ENCODE measurements around the gene TUBGCP6. TPM values are rescaled to one million over a fixed set of nuclear protein-coding genes. Genes with fewer than 3 reads are reported as not detected.
A peak's percentile ranks its signal among the peaks of the same experiment; 100 is the strongest.

TUBGCP6 gene
- total and polyA plus RNA-seq, 2 donors (not counting 3 experiments of a cell fraction or from before 2014, with no cell fraction given): 33.1 to 45.3 TPM

- H3K9me3 ChIP-seq (replicated peaks; ENCODE audit: control insufficient read depth, insufficient read depth, low read length): no peaks in the 10 kb centered on the region
- H3K4me2 ChIP-seq (ENCODE audit: insufficient read depth, low read length): peak overlapping the region; percentile 94
- peak overlapping the region; percentile 58 to 85 (median 73) for H3K4me3 ChIP-seq (replicated peaks in 1 of 3; ENCODE audit: insufficient read depth in 1 of 3, low read depth in 1 of 3, low read length in 3 of 3)
- H4K20me1 ChIP-seq (replicated peaks; ENCODE audit: control insufficient read depth, extremely low read depth, insufficient read depth, low read length): no peaks in the 10 kb centered on the region
- no peak for FAIRE-seq
- H3K9ac ChIP-seq (replicated peaks; ENCODE audit: extremely low read depth, insufficient read depth, low read length): peak overlapping the region; percentile 67
- intact Hi-C loops (cut with micrococcal nuclease): loop anchor here (2.0 to 10.0 kb wide), 3 partner anchors 15 to 227 kb away; no protein-coding TSS in a partner anchor
- DNase-seq (ENCODE audit: low read depth, low spot score): no peak
- POLR2A ChIA-PET: no interaction called here
- H3K4me1 ChIP-seq (ENCODE audit: control insufficient read depth, extremely low read depth, insufficient read depth, low read length): peaks cover 20% of the 10 kb centered on the region
- dilution Hi-C loops (cut with MboI; ENCODE audit: extremely low pct_ligation_motif_present, low sequenced_read_pairs): no loop called here
- BruUV-seq (replicated peaks): no TSS peak
- TF ChIP-seq MYC (IDR thresholded peaks at IDR 0.05; ENCODE audit: low read depth, low read length) (no peak), POLR2A (IDR thresholded peaks at IDR 0.05; ENCODE audit: low read depth, low read length) (no peak), GATA2 (IDR thresholded peaks at IDR 0.05; ENCODE audit: insufficient read depth, insufficient read length, low read depth, low read length) (no peak), FOS (IDR thresholded peaks at IDR 0.05; ENCODE audit: borderline replicate concordance, insufficient read depth, low read length) (no peak), CTCF (IDR thresholded peaks at IDR 0.05; ENCODE audit: extremely low read depth in 1 of 2, insufficient read depth in 1 of 2, low read depth in 1 of 2, low read length in 2 of 2) (no peak), POLR2AphosphoS5 (IDR thresholded peaks at IDR 0.05; ENCODE audit: insufficient read depth, low read depth, low read length) (no peak), EZH2 (IDR thresholded peaks at IDR 0.05; ENCODE audit: borderline replicate concordance, low read depth, low read length, severe bottlenecking) (no peak), MAX (IDR thresholded peaks at IDR 0.05; ENCODE audit: insufficient read depth, insufficient read length) (no peak), JUN (IDR thresholded peaks at IDR 0.05; ENCODE audit: borderline replicate concordance, insufficient read depth, insufficient read length, low read depth) (no peak)
- peaks cover 26% of the 10 kb centered on the region for H3K79me2 ChIP-seq (ENCODE audit: control insufficient read depth, insufficient read depth, low read length)
- peaks cover 2 to 6% of the 10 kb centered on the region in 2 experiments for H3K36me3 ChIP-seq (ENCODE audit: control insufficient read depth in 2 of 2, extremely low read depth in 1 of 2, insufficient read depth in 2 of 2, low read length in 2 of 2)
- H3K27ac ChIP-seq (ENCODE audit: insufficient read depth, low read depth, low read length): no peak overlapping the region
- H3K27me3 ChIP-seq (ENCODE audit: control insufficient read depth in 2 of 2, insufficient read depth in 2 of 2, low read length in 2 of 2): no peaks in the 10 kb centered on the region
- H2AFZ ChIP-seq (ENCODE audit: low read depth, low read length): peak overlapping the region; percentile 82
- no peaks in the 10 kb centered on the region for H3K9me1 ChIP-seq (replicated peaks; ENCODE audit: control insufficient read depth, extremely low read depth, insufficient read depth, low read length)
- CTCF ChIA-PET: interaction anchor here (1.2 kb wide), 1 partner anchor 171 kb away, joined by 4 read pairs; no protein-coding TSS in a partner anchor
These were observed 43.4 kb downstream of the TUBGCP6 start for GRCh38 chr22:50201191-50202129.

All from endothelial cell of umbilical vein (primary cell).